GM19351 (cell line): Measurements from ENCODE around the gene PTPRU.
"Not testable (repeated sequence)": the region's sequence is repeated elsewhere in the genome, so short reads cannot be mapped to it uniquely, and the experiment has no call there.

Experiments
- ATAC-seq: cut with Tn5 transposase; IDR thresholded peaks from one replicate; pipeline ENCODE4 v1.9.1; 2021; ENCODE audit warnings: mild to moderate bottlenecking, moderate library complexity; ENCODE audit not compliant: unreplicated experiment

Gene PTPRU

GRCh38 chr1:29311352-29312030 is 75.2 kb downstream of the PTPRU start:
- ATAC-seq, result no peak

DNA sequence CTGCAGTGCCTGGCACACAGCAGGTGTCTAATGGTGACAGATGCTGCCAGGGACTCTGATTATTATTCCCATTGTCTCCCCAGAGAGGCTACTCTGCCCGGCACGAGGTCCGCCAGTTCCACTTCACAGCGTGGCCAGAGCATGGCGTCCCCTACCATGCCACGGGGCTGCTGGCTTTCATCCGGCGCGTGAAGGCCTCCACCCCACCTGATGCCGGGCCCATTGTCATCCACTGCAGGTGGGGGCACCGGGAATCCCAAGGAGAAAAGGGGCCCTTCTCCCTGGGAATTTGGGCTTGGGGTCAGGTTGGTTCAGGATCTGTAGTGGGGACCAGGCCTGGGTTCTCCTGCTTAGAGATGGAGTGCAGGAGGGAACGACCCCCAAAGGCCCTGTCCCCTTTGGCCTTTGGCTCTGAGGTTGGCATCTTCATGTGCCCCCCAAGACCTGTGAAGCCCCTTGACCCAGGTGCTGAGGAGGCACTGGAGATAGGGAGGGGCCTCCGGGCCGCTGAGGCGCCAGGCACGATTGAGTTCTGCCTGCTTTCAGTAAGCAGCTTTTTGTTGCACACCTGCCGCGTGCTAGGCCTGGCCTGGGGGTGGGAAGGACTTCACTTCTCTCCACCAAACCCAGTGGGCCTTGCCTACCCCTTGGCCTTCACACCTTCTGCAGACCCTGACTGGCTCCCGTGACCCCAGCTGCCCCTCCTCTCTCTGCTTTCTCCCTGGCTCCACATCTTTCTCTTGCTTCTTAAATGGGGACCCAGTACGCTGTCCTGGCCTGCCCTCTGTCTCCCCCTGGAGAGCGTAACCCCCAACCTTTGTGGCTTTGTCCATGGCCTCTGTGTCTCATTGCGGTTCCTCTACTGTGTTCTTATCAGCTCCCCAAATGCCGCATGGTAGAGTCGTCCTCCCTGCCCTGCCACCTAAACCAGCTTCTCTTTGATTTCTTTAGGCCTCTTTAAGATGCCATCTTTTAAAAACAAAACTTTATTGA is 76.4 kb downstream of the PTPRU start:
- no peak for ATAC-seq

DNA sequence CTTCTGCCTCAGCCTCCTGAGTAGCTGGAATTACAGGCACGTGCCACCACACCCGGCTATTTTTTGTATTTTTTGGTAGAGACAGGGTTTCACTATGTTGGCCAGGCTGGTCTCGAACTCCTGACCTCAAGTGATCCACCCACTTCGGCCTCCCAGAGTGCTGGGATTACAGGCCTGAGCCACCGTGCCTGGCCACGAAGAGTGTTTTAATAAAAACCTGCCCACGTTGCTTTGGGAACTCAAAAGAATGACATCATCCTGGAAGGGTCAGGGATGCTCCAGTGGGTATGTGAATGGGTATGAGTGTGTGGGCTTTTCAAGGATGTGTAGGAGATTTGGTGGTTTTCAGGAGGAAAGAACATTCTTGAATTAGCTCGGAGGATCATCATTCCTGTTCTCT is 78.4 kb downstream of the PTPRU start:
- ATAC-seq, result not testable (repeated sequence)

- ATAC-seq, result no peak
Measured at GRCh38 chr1:29315262-29315661, 78.9 kb downstream of the PTPRU start.

- ATAC-seq, result no peak
Measured at GRCh38 chr1:29315876-29316275, 79.6 kb downstream of the PTPRU start.

DNA sequence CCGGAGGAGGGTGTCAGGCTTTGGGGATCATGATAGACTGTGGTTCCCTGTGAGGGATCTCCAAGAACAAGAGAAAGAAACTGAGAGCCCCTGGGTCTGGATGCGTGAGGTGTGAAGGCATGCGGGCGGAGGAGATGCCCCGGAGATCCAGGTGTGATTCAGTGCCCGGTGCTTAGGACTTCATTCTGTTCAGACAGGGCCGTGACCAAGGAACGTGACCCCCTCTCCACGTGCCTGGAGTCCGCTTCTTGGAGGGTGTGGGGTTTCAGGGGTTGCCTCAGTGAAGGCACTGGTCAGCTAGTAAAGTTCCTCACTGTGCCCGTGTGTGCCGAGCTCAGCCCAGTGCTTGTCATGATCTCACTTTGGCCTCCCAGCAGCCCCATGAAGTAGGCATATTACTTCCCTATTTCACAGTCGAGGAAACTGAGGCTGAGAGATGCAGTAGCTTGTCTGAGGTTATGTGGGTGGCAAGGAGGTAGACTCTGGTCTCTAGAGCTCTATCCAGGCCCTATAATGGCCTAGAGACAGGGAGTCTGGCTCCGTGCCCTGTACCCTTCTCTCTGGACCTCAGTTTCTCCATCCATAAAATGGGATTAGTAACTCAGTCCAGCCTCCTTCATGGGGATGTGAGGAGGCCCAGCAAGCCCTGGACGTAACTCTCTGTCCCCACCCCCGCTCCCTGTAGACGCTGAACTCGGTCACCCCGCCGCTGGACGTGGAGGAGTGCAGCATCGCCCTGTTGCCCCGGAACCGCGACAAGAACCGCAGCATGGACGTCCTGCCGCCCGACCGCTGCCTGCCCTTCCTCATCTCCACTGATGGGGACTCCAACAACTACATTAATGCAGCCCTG is 81.0 kb downstream of the PTPRU start:
- no peak for ATAC-seq

- ATAC-seq, result no peak
Measured at GRCh38 chr1:29317916-29318530, 81.7 kb downstream of the PTPRU start.

GRCh38 chr1:29318724-29319123 is 82.4 kb downstream of the PTPRU start:
- no peak for ATAC-seq

DNA sequence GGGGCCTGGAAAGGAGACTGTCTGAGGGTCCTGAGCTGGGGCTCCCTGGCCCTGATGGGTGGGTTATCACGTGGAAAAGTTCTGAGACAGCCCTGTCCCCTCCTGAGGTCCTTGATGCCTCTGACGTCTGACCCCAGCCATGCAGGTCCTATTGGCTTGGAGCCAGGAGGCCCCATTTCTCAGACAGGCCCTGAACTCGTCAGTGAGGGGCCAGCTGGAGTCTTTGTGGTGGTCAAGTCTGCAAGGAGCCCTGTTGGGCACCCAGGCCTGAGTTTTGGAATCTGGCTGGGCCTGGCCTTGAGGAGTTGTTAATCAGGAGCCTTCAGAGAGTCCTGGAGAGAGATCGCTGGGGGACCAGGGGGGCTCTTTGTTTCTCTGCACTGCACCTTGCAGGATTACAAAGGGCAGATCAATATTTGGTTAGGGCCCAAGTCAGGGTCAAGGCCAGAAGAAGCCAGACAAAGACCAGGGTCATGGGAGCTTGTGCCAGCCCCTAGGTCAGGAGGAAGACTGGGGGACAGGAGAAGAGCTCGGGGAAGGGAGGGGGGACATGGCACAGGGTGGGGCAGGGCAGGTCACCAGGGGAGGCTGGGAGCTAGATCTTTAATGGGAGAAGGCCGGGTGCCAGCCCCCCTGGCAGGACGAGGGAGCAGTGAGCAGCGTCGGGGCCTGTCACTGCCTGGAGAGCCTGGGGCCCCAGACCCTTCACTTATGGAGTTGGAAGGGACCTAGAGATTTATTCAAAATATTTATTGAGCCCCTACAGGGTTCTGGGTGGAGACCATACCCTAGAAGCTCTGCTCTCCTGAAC is 83.2 kb downstream of the PTPRU start:
- ATAC-seq, result no peak

DNA sequence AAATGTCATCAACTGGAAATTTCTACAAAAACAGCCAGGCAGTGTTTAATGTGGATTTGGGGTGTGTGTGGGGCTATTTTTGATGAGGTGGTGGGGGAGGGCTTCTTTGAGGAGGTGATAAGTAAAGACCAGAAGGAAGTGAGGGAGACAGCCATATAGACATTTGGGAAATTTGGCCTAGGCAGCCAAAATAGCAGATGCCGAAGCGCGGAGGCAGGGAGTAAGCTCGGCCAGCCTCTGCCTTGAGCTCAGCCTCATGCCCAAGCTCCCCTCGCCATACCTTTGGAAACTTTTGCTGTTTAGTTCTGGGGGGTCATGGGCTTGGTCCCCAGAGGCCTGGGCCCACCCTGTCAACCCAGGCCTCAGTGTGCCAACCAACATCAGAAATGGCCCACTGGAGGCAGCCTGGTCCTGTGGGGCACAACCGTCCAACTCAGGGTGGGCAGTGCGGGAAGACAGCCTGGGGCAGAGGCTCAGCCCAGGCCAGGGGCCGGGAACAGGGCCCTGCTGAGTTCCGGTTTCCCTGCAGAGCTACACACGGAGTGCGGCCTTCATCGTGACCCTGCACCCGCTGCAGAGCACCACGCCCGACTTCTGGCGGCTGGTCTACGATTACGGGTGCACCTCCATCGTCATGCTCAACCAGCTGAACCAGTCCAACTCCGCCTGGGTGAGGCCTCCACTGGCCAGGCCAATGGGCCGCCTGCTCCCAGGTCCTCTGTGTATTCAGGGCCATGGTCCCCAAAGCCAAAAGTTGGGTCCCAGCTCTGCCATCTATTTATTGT is 84.0 kb downstream of the PTPRU start:
- no peak for ATAC-seq

GRCh38 chr1:29321176-29321575 is 84.9 kb downstream of the PTPRU start:
- ATAC-seq, result no peak

DNA sequence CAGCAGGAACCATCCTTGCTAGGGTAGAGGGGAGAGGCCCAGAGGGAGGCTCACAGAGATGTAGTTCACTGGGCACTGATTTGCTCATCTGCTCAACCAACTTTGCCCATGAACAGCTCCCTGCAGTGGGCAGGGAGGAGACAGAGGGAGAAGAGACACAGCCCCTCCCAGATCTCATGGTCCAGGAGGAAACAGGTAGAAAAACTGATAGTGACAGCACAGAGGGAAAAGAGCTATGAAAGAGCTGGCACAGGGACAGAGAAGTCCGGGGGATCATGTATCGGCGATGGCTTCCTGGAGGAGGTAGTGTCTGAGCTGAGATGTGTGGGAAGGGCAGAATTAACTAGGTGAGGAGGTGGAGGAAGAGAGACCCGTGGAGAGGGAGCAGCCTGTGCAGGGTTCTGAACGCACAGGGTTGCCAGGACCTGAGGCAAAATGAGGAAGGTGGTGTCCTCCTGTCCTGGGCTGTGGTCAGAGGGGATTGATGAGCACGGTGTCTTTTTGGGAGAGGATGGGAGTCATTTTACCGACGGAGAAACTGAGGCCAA is 85.9 kb downstream of the PTPRU start:
- ATAC-seq, result no peak

DNA sequence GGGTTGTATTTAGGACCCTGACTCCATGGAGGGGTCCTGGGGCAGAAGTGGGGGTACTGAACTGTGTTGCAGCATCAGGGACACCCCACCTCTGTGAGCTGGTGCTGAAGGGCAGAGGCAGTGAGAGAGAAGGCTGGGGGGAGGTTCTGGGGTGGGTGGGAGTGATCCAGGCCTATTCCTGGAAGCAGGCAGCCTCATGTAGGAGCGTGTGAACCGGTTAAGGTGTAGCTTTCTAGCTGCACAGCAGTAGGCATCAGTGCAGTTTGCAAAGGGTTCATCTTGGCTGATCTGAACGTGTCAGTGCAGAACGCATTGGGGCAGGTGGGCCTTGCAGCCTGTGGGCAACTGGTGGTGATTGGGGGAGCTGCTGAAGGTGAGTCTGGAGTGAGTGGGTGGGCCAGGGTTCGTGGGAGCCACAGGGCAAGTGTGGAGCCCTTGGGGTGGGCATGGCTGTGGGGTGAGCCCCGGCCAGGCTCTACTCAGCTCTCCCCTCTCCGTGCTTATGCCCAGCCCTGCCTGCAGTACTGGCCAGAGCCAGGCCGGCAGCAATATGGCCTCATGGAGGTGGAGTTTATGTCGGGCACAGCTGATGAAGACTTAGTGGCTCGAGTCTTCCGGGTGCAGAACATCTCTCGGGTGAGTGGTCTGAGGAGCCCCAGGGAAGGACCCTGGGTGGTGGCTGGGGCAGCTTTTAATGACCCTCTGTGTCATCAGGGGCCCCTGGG is 86.7 kb downstream of the PTPRU start:
- ATAC-seq, result no peak

DNA sequence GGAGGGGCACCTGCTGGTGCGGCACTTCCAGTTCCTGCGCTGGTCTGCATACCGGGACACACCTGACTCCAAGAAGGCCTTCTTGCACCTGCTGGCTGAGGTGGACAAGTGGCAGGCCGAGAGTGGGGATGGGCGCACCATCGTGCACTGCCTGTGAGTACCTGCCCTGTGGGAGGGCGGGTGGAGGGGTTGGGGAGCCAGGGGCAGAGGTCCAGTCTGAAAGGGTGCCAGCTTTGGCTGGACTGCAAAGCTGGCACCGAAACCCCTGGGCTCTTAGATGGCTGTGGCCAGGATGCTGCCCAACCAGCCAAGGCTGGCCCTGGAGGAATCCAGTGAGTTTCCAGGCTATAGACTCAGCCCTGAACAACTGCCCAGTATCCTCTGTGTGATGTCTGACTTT is 87.3 kb downstream of the PTPRU start:
- ATAC-seq, result no peak

- ATAC-seq, result no peak
Measured at GRCh38 chr1:29324202-29324601, 87.9 kb downstream of the PTPRU start.

DNA sequence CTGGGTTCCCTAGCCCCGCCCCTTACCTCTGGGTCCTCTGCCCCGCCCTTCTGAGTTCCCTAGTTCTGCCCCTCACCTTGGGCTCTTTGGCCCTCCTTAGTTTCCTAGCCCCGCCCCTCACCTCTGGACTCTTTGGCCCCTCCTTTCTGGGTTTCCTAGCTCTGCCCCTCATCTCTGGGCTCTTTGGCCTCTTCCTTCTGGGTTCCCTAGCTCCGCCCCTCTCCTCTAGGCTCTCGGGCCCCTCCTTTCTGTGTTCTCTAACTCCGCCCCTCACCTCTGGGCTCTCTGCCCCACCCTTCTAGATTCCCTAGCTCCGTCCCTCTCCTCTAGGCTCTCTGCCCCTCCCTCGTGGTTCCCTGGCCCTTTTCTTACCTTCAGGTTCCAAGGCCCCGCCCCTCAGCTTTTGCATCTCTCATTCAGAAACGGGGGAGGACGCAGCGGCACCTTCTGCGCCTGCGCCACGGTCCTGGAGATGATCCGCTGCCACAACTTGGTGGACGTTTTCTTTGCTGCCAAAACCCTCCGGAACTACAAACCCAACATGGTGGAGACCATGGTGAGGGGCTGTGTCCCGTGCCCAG is 88.5 kb downstream of the PTPRU start:
- ATAC-seq, result no peak

DNA sequence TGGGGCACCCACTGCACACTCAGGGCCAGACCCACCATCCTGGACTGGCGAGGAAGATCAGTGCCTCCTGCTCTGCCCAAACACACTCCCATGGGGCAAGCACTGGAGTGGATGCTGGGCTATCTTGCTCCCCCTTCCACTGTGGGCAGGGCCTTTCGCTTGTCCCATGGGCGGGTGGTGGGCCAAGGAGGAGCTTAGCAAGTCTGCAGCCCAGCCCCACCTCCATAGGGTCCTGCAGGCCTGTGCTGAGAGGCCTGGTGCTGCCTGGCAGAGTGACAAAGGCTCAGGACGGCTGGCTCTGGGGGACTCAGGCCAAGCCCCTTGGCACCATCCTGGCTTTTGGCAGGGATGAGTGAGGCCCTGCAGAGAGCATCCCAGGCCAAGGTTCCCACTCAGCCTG is 89.4 kb downstream of the PTPRU start:
- ATAC-seq, result no peak

- ATAC-seq, result no peak
Measured at GRCh38 chr1:29326123-29326522, 89.8 kb downstream of the PTPRU start.
